ENCODE results near the gene PUM1. TPM values are rescaled to one million over a fixed set of nuclear protein-coding genes. Genes with fewer than 3 reads are reported as not detected.

Gene PUM1
- total RNA-seq, 2 donors from 2014 or later = 207 to 210 TPM

DNA sequence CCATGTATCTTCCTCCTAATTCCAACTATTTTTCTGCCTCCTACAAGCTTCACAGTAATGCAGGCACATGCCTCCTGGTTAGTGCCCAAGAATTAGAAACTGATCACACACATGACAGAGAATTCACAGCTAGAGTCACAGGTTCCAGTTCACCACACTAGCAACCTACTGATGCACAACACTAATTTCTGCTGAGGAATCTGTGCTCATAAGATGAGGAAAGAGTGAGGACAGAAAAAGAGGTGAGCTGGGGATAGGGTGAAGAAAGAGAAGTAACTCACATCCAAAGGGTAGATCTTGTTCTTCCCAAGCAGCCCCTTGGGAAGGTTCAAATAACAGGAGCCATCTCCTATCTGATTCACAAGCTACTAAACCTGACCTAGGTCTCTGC is 61.3 kb downstream of the PUM1 start:
- no peak for TF ChIP-seq CTCF (conservative IDR thresholded peaks at IDR 0.05)
- H3K36me3 Mint-ChIP-seq (ENCODE audit: low read depth) = peaks cover 57% of the 10 kb centered on the region
- no peak overlapping the region for H3K27ac Mint-ChIP-seq
- DNase-seq = no peak
- H3K4me1 Mint-ChIP-seq = peaks cover 47% of the 10 kb centered on the region
- Histone ChIP-seq H3K27me3 (ENCODE audit: control insufficient read depth, insufficient read depth, low read length, poor library complexity, severe bottlenecking) (no peaks in the 10 kb centered on the region), H3K4me1 (ENCODE audit: control insufficient read depth, insufficient read depth, low read length) (peaks cover 4% of the 10 kb centered on the region), H3K9me3 (ENCODE audit: control insufficient read depth, low read length) (no peaks in the 10 kb centered on the region), H3K36me3 (ENCODE audit: control insufficient read depth, insufficient read depth, low read length) (peaks cover 71% of the 10 kb centered on the region), H3K9ac (ENCODE audit: extremely low read depth, low read length, poor library complexity, severe bottlenecking) (no peak overlapping the region), H3K27ac (ENCODE audit: low read depth, low read length) (no peak overlapping the region), H3K4me3 (ENCODE audit: low read length) (no peak overlapping the region)
- no peaks in the 10 kb centered on the region for H3K9me3 Mint-ChIP-seq
- no peak overlapping the region for H3K4me3 Mint-ChIP-seq
- no peaks in the 10 kb centered on the region for H3K27me3 Mint-ChIP-seq (ENCODE audit: insufficient read depth)

- Mint-ChIP-seq H3K27me3 (ENCODE audit: insufficient read depth) (no peaks in the 10 kb centered on the region), H3K27ac (peak overlapping the region; percentile 46), H3K36me3 (ENCODE audit: low read depth) (peaks cover 60% of the 10 kb centered on the region), H3K4me3 (no peak overlapping the region), H3K9me3 (no peaks in the 10 kb centered on the region), H3K4me1 (peaks cover 46% of the 10 kb centered on the region)
- Histone ChIP-seq H3K27ac (ENCODE audit: low read depth, low read length) (no peak overlapping the region), H3K4me3 (ENCODE audit: low read length) (no peak overlapping the region), H3K36me3 (ENCODE audit: control insufficient read depth, insufficient read depth, low read length) (peaks cover 76% of the 10 kb centered on the region), H3K9ac (ENCODE audit: extremely low read depth, low read length, poor library complexity, severe bottlenecking) (no peak overlapping the region), H3K4me1 (ENCODE audit: control insufficient read depth, insufficient read depth, low read length) (peaks cover 4% of the 10 kb centered on the region), H3K27me3 (ENCODE audit: control insufficient read depth, insufficient read depth, low read length, poor library complexity, severe bottlenecking) (no peaks in the 10 kb centered on the region), H3K9me3 (ENCODE audit: control insufficient read depth, low read length) (no peaks in the 10 kb centered on the region)
- no peak for DNase-seq
- 83 to 93% methylated on average over 1 to 6 of the region's 6 CpGs for WGBS, 2 experiments (ENCODE audit: insufficient coverage in 1 of 2, insufficient read length in 1 of 2)
- no peak for TF ChIP-seq CTCF (conservative IDR thresholded peaks at IDR 0.05)
These were observed 61.8 kb downstream of the PUM1 start for GRCh38 chr1:31003613-31004230.

GRCh38 chr1:31000301-31000700 is 65.2 kb downstream of the PUM1 start:
- Mint-ChIP-seq H3K27ac (peak overlapping the region; percentile 70), H3K4me3 (no peak overlapping the region), H3K4me1 (peaks cover 30% of the 10 kb centered on the region), H3K9me3 (no peaks in the 10 kb centered on the region), H3K27me3 (ENCODE audit: insufficient read depth) (no peaks in the 10 kb centered on the region), H3K36me3 (ENCODE audit: low read depth) (peaks cover 70% of the 10 kb centered on the region)
- Histone ChIP-seq H3K9me3 (ENCODE audit: control insufficient read depth, low read length) (no peaks in the 10 kb centered on the region), H3K4me3 (ENCODE audit: low read length) (no peak overlapping the region), H3K27me3 (ENCODE audit: control insufficient read depth, insufficient read depth, low read length, poor library complexity, severe bottlenecking) (no peaks in the 10 kb centered on the region), H3K27ac (ENCODE audit: low read depth, low read length) (no peak overlapping the region), H3K36me3 (ENCODE audit: control insufficient read depth, insufficient read depth, low read length) (peaks cover 86% of the 10 kb centered on the region), H3K9ac (ENCODE audit: extremely low read depth, low read length, poor library complexity, severe bottlenecking) (no peak overlapping the region), H3K4me1 (ENCODE audit: control insufficient read depth, insufficient read depth, low read length) (peaks cover 2% of the 10 kb centered on the region)
- no peak for TF ChIP-seq CTCF (conservative IDR thresholded peaks at IDR 0.05)
- no peak for DNase-seq
- 94 to 100% methylated on average over 2 of the region's 2 CpGs for WGBS, 2 experiments (ENCODE audit: insufficient coverage in 1 of 2, insufficient read length in 1 of 2)
